GM21825 (cell line): Measurements from ENCODE around the gene PARD3B.

Experiments used
- ATAC-seq: cut with Tn5 transposase; IDR thresholded peaks from one replicate; pipeline ENCODE4 v1.9.1; 2021; ENCODE audit warnings: mild to moderate bottlenecking, moderate library complexity; ENCODE audit not compliant: unreplicated experiment

PARD3B gene

DNA sequence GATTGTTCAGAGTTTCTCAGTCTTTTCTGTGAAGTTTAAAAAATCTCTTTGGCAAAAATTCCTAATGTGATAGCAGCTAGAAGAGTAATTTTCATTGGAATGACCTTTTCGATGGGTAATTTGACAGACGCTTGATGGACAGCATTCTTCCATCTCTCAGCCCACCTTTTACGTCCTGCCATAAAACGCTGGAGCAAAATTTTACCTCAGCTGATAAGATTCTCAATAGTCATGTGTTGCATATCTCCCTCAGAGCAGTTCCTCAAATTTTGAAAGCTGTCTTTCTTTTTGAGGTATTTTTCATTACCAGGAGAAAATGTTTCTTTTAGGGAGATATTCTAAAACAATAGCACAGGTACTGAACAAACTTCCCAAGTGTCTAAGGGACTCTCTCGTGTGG is 441.4 kb downstream of the PARD3B start:
- no peak for ATAC-seq

DNA sequence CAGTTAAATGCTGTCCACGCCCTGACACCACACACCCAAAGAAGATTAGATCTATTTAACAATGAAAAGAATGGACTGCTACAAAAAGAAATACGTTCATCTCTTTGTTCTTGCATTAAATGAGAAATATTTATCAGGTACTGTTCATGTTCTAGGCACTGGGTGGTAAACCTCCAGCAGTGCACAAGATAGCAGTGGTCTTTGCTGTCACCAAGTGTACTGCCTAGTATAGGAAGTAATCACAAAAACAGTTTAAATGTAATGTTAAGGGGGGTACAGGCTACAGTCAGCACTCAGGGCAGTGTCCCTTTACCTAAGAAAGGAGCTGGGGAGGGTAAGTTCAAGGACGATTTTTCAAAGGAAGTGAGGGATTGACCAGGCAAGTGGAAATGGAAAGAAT is 443.6 kb downstream of the PARD3B start:
- no peak for ATAC-seq

DNA sequence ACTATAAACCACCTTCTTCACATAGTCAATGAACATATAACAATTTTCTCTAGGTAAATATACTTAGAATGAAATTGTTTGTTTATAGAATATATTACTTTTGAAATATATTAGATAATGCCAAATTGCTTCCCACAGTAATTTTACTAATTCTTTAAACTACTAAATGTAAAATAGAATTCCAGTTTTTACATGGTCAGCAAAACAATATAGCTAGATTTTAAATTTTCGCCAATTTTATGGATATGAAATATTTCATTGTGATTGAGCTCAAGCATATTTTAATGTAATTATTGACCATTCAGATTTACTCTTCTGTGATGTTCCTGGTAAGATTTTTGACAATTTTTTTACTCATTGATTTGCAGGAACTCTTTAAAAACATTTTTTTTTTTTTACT is 444.6 kb downstream of the PARD3B start:
- no peak for ATAC-seq

DNA sequence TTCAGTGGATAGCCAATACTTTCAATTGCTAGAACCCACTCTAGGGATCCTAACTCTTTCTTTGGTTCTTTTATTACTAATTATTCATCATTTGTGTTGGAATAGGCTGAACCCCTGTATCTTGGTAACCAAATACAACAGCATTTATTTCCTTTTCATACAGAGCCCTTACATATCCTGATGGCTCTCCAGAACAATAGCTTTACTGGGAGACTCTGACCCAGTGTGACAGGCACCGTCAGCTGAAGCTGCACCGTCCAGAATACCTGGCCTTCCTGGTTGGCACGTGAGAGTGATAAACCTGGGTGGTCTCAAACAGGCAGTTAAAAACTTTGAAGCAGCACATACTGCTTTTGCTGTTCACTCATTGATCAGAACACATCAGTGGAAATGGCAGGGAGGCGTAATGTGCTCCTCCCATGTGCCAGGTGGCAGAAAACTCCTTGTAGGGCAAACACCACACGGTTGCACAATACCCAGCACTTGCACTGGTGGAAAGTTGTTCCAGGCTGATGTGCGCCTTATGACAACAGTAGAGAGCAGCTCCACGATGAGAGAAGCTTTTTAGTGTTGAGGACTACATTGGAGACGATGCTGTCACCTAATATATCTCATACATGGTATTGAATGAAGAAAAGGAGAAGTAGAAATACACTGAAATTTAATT is 456.2 kb downstream of the PARD3B start:
- ATAC-seq: no peak

DNA sequence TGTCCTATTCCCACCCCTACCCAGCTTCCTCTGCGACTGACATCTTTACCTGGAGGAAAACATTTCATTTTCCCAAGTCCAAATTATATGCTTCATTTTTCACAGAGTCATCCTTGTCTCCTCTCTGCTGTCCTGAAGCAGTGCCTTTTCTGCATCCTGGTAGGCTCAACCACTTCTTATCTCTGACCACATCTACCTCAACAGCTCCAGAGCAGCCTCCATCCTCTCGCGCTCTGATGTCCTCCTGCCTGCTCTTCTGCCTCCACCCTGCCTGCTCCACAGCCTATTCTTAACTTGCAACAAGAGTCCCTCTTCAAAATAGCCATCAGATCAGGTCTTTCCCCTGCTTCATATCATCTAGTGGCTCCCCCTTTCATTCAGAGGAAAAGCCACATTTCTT is 457.1 kb downstream of the PARD3B start:
- ATAC-seq: no peak

DNA sequence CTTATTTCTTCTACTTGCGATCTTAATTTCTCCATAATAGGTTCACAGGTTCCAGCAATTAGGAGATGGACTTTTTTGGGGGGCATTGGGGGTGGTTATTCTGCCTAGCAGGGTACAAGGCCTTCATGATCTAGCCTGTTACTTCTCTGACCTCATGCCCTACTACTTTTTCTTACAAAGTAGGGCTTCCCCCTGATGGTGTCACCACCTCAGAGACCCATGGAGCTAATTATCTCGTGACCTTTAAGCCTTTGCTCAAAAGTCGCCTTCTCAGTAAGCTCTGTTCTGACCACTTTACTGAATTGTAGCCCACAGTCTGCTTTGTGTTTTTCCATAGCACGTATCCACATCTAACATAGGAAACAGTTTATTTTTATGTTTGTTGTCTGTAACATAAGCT is 458.0 kb downstream of the PARD3B start:
- no peak for ATAC-seq

DNA sequence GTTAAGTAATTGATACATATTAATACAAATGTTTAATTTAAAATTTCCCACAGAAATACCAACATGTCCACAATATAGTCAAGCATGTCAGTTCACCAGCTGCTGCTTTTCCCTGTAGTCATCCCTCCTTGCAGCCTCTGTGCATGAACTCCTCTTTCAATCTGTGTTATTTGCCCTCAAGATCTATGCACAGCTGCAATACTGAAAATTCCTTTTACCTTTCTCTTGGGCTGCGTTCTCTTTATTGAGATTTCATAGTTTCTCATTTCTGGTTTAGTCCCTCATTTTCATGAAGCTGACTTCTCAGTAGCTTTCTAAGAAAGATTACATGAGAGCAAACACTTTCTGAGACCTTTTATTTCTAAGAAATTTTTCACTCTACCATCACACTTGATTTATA is 464.9 kb downstream of the PARD3B start:
- no peak for ATAC-seq

DNA sequence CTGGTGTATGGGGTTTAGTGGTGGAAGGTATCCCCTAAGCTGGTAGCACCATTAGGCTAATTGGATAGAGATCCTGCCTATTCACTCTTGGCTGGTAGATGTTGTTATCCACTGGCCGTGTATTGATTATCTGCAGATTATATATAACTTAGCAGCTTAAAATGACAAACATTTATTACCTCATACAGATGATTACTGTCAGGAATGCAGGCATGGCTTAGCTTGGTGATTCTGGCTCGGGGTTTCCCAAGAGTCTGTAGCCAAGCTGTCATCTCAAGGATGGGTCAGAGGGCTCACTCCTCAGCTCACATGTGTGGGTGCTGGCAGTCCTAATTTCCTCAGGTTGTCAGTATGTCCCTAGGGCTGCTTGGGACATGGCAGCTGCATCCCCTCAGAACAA is 465.8 kb downstream of the PARD3B start:
- no peak for ATAC-seq

DNA sequence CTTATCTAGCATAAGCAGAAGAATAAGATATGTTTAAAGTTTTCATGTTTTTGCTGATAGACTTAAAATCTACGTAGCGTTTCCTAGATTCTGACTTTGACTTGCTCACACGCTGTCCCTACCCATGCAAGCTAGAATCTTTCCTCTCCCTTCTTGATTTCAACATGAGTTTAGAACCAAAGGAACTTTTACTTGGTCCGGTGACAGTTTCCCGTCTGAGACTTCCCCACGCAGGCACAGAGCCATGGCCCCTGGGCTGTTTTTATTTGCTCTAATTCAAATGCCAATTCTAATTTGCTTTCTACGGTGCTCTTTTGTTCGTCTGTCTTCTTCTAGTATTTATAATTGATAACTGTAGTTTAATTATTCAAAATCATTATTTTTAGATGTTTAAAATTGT is 467.7 kb downstream of the PARD3B start:
- ATAC-seq: no peak

DNA sequence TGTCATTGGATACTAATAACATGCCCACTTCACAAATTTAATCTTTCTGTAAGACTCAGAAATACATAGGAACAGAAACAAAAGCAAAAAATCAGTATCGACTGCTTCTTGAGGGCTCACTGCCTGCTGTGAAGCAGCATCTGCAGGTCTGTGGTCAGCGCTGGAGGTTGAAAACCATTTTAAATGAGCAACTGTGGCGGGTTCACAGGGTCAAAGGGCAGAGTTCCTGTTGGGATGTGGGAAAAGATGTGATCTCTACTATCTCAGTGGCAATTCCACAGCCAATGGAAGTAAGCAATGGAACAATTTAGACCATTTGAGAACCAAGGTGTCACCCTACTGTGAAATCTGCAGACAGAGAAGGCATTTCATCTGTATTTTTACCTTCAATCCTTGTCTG is 468.3 kb downstream of the PARD3B start:
- ATAC-seq: no peak

DNA sequence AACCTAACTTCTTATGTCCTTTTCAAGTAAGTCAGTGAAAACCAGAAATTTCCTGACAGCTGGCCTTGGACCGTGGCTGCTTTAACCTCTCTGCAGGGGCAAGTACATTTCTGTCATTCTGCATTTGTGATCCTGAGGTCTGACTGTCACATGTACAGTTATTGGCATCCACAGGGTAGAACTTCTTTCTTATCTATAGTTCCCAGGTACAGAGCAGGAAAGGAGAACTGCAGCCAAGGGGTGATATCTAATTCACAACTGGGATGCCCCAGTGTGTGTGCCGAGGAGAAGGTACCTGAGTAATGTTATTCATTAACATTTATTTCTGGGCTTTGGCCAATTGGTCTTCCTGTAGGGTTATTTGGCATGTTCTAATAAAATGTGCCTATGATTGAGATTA is 468.9 kb downstream of the PARD3B start:
- no peak for ATAC-seq

DNA sequence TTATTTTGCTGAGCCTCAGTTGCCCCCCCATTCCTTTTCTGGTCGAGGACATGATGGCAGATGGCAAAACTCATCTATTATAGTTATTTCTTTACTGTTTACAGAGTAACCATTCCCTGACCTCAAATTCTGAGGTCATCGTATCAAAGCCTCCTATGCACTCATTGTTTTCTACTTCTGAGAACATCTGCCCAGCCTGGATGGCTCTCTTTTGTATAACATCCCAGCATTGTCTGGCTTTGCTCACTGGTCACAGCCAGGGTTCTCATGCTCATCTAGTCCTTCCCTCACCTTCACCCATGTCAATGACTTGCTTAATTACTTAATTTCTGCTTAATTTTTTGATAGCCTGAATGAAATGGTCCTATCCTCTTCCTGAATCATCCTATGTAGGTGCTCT is 472.1 kb downstream of the PARD3B start:
- no peak for ATAC-seq

DNA sequence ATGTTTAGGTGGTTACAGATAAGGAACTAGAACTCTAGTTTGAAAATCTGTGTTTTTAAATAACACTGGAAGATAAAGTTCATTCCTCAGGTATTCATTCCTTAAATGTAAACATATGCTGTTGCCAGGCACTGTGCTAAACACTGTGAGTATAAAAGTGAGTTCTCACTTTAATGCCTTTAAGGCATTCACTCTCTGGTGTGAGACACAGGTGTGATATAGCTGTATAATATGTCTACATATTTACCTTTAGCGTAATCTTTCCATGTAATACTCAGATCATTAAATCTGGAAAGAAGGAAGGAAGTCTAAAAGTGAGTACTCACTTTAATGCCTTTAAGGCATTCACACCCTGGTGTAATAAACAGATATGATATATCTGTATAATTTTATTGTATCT is 472.6 kb downstream of the PARD3B start:
- no peak for ATAC-seq

DNA sequence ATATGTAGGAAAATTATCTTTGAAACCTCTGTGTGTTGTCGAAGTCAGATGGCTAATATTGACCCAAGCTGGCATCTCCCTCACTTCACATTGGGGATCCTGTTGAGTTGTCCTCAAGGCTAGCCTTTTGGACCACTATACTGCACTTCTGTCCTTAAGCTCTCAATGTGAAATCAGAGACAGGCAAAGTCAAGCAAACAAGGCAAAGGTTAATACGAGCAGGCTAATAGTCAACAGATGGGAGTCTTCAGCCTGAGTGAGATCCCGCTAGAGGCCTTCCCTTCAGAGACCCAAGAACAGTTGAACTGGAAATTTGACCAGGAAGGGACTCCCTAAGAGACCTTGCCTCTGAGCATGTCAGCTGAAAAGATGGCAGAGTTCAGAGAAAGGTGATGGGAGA is 475.4 kb downstream of the PARD3B start:
- ATAC-seq: no peak

DNA sequence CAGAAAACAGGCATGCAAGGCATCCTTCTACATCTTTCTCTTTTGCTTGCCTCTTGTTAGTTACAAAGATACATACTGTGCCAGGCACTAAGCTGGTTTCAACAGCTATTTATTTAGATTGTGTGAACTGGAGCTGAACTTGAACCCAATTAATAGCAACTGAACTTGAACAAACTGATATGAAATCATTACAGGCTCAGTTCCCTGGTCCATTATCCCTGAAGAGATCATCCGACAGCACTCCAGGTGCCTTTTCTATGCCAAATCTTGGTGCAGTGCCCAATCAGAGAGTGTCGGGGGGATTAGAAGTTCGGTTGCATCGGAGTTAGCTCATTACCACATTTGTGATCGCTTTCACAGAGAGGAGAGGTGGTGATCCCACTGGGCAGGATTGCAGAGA is 477.6 kb downstream of the PARD3B start:
- ATAC-seq: no peak

DNA sequence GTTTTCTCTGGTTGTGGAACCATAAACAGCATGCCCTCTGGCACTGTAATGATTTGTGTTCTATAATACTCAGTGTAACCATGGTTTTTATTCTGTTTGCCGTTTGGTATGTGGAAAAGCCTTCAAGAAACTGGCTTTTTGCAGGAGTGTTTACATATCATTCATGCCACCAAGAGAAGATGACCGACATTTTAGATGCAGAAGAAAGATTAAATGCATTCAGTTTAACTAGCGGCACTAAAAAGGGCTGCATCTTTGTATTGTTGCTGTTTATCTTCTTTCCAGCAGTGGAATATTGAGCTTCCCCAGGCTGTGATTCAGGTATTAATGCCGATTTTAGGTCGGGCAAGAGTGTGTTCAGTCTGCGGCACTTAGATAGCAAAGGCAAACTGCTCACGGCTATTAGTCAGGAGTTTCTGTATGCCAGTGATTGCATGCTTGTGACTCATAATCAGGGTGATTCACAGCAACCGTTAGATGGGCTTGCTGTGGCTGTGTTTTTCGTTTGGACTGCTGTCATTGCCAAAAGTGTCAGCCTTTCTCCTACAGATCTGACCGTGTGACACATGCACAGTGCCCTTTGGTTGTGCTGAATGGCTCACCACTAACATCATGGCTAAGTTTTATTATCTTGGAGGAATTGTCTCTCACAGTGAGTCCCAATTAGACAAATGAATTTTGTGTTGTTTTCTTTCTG is 479.7 kb downstream of the PARD3B start:
- ATAC-seq: no peak

DNA sequence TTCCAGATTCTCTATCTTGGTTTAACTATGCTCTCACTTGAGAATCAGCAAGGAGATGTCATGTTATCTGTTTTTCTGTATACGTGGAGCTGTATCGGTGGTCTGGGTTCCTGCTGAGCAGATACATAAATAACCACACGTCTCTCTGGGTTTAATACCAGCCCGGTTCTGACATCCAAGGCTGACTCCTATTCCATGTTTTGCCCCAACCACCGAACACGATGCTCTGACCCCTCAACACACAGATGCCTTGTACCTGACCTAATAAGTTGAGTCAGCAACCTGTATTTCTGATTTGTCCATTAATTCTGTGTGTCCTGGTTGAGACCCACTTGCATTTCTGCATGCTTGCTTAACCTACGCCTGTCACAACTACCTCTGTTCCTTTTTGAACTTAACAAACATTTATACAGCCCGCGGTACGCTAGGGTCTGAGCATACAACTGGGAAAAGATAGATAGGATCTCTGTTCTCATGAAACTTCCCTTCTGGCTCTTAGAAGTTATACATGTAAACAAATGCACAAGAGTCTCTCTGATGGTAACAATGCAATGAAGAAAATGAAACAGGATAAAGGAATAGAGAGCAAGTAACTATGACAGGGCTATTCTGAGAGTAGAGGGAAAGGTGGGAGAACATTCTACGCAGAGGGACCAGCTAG is 480.4 kb downstream of the PARD3B start:
- no peak for ATAC-seq

DNA sequence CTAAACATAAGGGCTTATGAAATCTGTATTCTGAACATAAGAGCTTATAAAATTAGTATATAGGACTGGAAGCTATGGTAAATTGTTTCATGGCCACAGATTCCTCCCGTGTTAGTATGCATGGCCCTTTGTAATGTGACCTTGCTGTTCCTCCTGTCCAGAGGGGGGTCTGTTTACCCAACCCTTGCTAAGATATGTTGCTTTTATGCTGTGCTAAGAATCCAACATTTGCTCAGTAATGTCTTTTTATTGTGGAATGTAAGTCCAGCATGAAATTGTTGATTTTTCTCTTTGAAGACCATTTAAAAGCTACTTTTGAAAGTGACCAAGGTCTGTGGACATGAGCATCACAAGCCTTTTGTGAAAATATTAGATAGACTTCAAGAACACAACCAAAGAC is 485.4 kb downstream of the PARD3B start:
- no peak for ATAC-seq

DNA sequence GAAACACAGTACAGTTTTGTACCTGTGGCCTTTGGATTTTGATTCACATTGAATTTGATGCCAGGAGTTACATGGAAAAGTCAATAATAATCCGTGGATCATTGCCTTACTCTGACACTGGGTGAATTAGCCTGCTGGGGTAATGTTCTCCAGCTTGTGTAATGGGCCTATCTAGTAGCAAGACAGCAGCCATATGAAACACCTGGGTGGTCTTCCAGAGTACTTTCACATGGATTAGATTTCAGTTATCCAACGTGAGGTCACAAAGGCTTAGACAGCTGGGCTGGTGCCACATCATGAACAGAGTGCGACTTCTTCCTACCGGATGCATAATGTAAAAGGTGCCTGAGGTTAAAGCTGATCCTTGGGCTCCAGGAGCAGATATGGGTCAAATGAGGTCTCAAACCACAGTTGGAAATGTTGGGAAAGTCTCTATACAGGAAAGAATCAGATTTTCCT is 486.8 kb downstream of the PARD3B start:
- ATAC-seq: no peak

DNA sequence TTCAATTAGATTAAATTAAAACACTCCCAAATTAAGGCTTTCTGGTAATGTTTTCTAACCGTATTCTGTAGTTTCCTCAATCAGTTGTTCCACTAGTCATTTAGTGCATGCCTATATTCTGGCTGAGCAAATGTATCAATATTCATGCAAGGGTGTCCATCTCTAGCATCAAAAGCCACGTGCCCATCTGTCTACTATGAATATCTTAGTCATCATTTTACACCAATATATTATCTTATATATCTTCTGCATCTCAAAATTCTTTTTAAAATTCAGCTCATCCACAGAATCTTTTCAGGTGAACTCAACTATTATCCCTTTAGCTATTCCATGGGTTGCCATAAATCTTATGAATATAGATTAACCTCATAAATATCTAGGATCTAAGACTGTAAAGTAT is 488.2 kb downstream of the PARD3B start:
- ATAC-seq: no peak

DNA sequence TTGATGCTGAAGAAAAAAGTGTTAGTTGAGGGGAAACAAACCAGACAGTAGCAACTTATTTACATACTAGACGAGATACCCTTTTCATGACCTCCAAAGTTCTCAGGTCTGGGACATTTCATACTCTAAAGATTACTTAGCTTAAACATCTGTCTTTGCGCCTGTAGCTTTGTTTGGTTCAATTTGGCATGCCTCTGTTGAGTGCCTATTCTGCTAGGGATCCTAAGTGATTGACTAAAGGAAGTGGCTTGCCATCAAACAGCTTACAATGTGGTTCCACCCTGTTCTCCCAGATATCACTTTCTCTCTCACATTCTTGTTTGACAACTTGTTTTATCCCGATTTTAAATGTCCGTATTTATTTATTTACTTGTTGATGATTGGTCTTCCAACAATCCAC is 488.8 kb downstream of the PARD3B start:
- ATAC-seq: no peak

DNA sequence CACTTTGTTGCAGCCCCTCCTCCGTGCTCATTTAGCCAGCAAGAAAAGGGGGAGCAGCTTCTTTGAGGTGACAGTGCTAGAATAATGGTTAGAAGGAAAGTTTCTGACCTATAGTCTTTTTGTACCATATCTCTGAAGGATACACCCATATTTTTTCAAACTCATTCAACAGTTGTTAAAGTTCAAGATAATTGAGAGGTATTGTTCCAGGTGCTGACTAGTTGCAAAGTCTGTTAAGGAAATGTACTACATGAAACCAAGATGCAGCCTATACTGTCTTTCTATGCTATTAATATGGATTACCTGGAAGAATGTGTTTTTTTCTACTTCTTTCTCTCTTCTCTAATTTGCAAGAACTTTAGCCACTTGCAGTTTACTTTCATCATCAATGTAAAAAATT is 495.0 kb downstream of the PARD3B start:
- no peak for ATAC-seq
